K562 (cell line): ENCODE data around the gene SLC26A8. TPM values are rescaled to one million over a fixed set of nuclear protein-coding genes. Genes with fewer than 3 reads are reported as not detected.

ENCODE experiments used
- ASH1L ChIP-seq: fragments of 450-650 bp; IDR thresholded peaks from 2 replicates; pipeline ENCODE4 v1.6.1; 2018; ENCODE audit warnings: borderline replicate concordance, mild to moderate bottlenecking, low read depth; ENCODE audit not compliant: partially characterized antibody
- ATF1 ChIP-seq, 2 experiments: fragments of 450-650 bp in 1 of 2; IDR thresholded peaks; 2 replicates each; pipeline ENCODE4 v1.6.1; 2016; ENCODE audit warnings: missing compliant biosample characterization in 1 of 2, missing genetic modification characterization in 1 of 2
- CBFB ChIP-seq: sonication (generic); formaldehyde crosslinking; IDR thresholded peaks from 2 replicates; pipeline ENCODE4 v1.4.0; 2020; ENCODE audit warnings: mild to moderate bottlenecking, missing genetic modification reagents
- ESRRA ChIP-seq: fragments of 450-650 bp; IDR thresholded peaks from 2 replicates; pipeline ENCODE4 v1.6.1; 2014; ENCODE audit warnings: low read depth, mild to moderate bottlenecking, moderate library complexity, borderline replicate concordance
- FOXA3 ChIP-seq, 2 experiments: fragments of 450-650 bp in 1 of 2; sonication (generic) in 1 of 2; formaldehyde crosslinking; IDR thresholded peaks in 1 of 2; conservative IDR thresholded peaks in 1 of 2; 2 replicates each; pipeline versions ENCODE4 v1.4.0 to v1.8.0; 2020 to 2022; ENCODE audit warnings: mild to moderate bottlenecking in 2 of 2, missing genetic modification reagents in 1 of 2
- GABPB1 ChIP-seq: sonication (generic); formaldehyde crosslinking; IDR thresholded peaks from 2 replicates; pipeline ENCODE4 v1.8.0; 2022; ENCODE audit warnings: mild to moderate bottlenecking, missing genetic modification reagents
- JUN ChIP-seq, 2 experiments: sonication (generic) in 1 of 2; formaldehyde crosslinking in 1 of 2; IDR thresholded peaks; 2 replicates each; pipeline versions ENCODE4 v1.6.1 to v1.8.0; 2012 to 2022; ENCODE audit warnings: borderline replicate concordance in 2 of 2, mild to moderate bottlenecking in 2 of 2, improper control_type of control experiment in 1 of 2, low read depth in 1 of 2, low read length in 1 of 2, missing genetic modification reagents in 1 of 2
- KAT7 ChIP-seq: sonication (generic); formaldehyde crosslinking; IDR thresholded peaks from 2 replicates; pipeline ENCODE4 v1.8.0; 2022; ENCODE audit warnings: missing genetic modification reagents, mild to moderate bottlenecking, borderline replicate concordance
- KDM2B ChIP-seq: fragments of 250-450 bp; sonication (Bioruptor Pico); IDR thresholded peaks from 2 replicates; pipeline ENCODE4 v1.8.0; 2021; ENCODE audit warnings: mild to moderate bottlenecking, moderate library complexity
- MBD2 ChIP-seq: sonication (generic); IDR thresholded peaks from 2 replicates; pipeline ENCODE4 v1.6.1; 2016; ENCODE audit warnings: low read depth, borderline replicate concordance
- MYC ChIP-seq, 2 experiments: fragments of 250-450 bp in 1 of 2; sonication (Bioruptor Pico) in 1 of 2; IDR thresholded peaks; 2 replicates each; pipeline versions ENCODE4 v1.5.1 to v1.6.1; 2012 to 2021; ENCODE audit warnings: low read depth in 2 of 2, borderline replicate concordance in 1 of 2, improper control_type of control experiment in 1 of 2, low read length in 1 of 2, mild to moderate bottlenecking in 1 of 2, moderate library complexity in 1 of 2
- NCOA2 ChIP-seq, 2 experiments: fragments of 450-650 bp; IDR thresholded peaks; 2 replicates each; pipeline ENCODE4 v1.6.1; 2018; ENCODE audit warnings: mild to moderate bottlenecking in 2 of 2, moderate library complexity in 1 of 2; ENCODE audit not compliant: partially characterized antibody in 2 of 2
- NCOR1 ChIP-seq: fragments of 450-650 bp; IDR thresholded peaks from 2 replicates; pipeline ENCODE4 v1.6.1; 2016; ENCODE audit warnings: mild to moderate bottlenecking, moderate library complexity
- NFE2 ChIP-seq: IDR thresholded peaks from 2 replicates; pipeline ENCODE4 v1.6.1; 2014; ENCODE audit warnings: antibody characterized with exemption, low read depth
- NR2F6 ChIP-seq: fragments of 450-650 bp; formaldehyde crosslinking; IDR thresholded peaks from 2 replicates; pipeline ENCODE4 v1.4.0; 2020; ENCODE audit warnings: mild to moderate bottlenecking
- NRF1 ChIP-seq, 2 experiments: fragments of 450-650 bp; IDR thresholded peaks in 1 of 2; conservative IDR thresholded peaks in 1 of 2; 2 replicates each; pipeline ENCODE4 v1.6.1; 2014; ENCODE audit warnings: mild to moderate bottlenecking in 2 of 2
- PML ChIP-seq: IDR thresholded peaks from 2 replicates; pipeline ENCODE4 v1.6.1; 2012; ENCODE audit warnings: low read length, inconsistent platforms
- POLR2H ChIP-seq: IDR thresholded peaks from 2 replicates; pipeline ENCODE4 v1.6.1; 2016; ENCODE audit warnings: missing genetic modification characterization, low read depth, mild to moderate bottlenecking, control low read depth, missing compliant biosample characterization, moderate library complexity
- RBM25 ChIP-seq: fragments of 200-400 bp; formaldehyde crosslinking; IDR thresholded peaks from 2 replicates; pipeline ENCODE4 v1.6.1; 2018; ENCODE audit warnings: low read length, low read depth, moderate library complexity; ENCODE audit not compliant: severe bottlenecking
- RFX7 ChIP-seq: fragments of 250-450 bp; sonication (Bioruptor Pico); IDR thresholded peaks from 2 replicates; pipeline ENCODE4 v1.5.1; 2021; ENCODE audit warnings: mild to moderate bottlenecking
- SMARCB1 ChIP-seq: IDR thresholded peaks from 2 replicates; pipeline ENCODE4 v1.6.1; 2011; ENCODE audit warnings: improper control_type of control experiment, low read depth; ENCODE audit not compliant: insufficient read length
- ZBTB17 ChIP-seq: fragments of 450-650 bp; formaldehyde crosslinking; IDR thresholded peaks from 2 replicates; pipeline ENCODE4 v1.4.0; 2020; ENCODE audit warnings: mild to moderate bottlenecking
- ZNF239 ChIP-seq: fragments of 250-450 bp; sonication (Bioruptor Pico); IDR thresholded peaks from 2 replicates; pipeline ENCODE4 v1.4.0; 2020; ENCODE audit warnings: mild to moderate bottlenecking
- ZNF24 ChIP-seq: fragments of 450-650 bp; IDR thresholded peaks from 2 replicates; pipeline ENCODE4 v1.6.1; 2016
- polyA plus RNA-seq, 8 experiments: library from polyadenylated mRNA; depleted of rRNA in 4 of 8; stranded (reverse) in 5 of 8; unstranded in 3 of 8; fragments of >200 nt; fragmentation: Nextera tagmentation in 2 of 8; fragmentation: Illumina TruSeq in 1 of 8; extraction: Ambion mirVana in 2 of 8; extraction: Trizol in 1 of 8; gene quantifications; 2 replicates each; pipeline versions ENCODE4 v1.2.1 to v1.2.3, GENCODE V29; 2011 to 2014; ENCODE audit warnings: inconsistent platforms in 1 of 8, missing spikeins in 1 of 8
- total RNA-seq, 7 experiments: library from RNA; depleted of rRNA in 6 of 7; stranded (reverse); fragments of >200 nt in 6 of 7; fragmentation: Illumina TruSeq in 2 of 7; extraction: Trizol in 2 of 7; gene quantifications; 2 replicates each; pipeline versions ENCODE4 v1.2.1 to v1.2.3, GENCODE V29; 2011 to 2021; ENCODE audit warnings: low replicate concordance in 1 of 7
- TF ChIP-seq, protein P1 (sequence below): fragments of 450-650 bp; formaldehyde crosslinking; IDR thresholded peaks from 2 replicates; pipeline ENCODE4 v1.4.0; 2020; ENCODE audit warnings: mild to moderate bottlenecking, moderate library complexity

SLC26A8 gene
- total and polyA plus RNA-seq, 9 of the 15 experiments (the other 6 are each of a cell fraction or from before 2014, with no cell fraction given) = not detected

- TF ChIP-seq GABPB1 (CRISPR knock-in tag) = peak; percentile 84
- peak; percentile 85 to 87 for TF ChIP-seq NRF1 (conservative IDR thresholded peaks at IDR 0.05 in 1 of 2, IDR thresholded peaks at IDR 0.05 in 1 of 2)
- peak; percentile 68 for TF ChIP-seq ZBTB17 (CRISPR knock-in tag)
- peak; percentile 88 for TF ChIP-seq RBM25
- TF ChIP-seq NCOR1 = no peak
- peak; percentile 96; the same call in 1 of the 2 replicates for TF ChIP-seq KAT7
- TF ChIP-seq, protein P1, sequence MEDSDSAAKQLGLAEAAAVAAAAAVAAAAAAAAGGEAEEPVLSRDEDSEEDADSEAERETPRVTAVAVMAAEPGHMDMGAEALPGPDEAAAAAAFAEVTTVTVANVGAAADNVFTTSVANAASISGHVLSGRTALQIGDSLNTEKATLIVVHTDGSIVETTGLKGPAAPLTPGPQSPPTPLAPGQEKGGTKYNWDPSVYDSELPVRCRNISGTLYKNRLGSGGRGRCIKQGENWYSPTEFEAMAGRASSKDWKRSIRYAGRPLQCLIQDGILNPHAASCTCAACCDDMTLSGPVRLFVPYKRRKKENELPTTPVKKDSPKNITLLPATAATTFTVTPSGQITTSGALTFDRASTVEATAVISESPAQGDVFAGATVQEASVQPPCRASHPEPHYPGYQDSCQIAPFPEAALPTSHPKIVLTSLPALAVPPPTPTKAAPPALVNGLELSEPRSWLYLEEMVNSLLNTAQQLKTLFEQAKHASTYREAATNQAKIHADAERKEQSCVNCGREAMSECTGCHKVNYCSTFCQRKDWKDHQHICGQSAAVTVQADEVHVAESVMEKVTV (CRISPR knock-in tag) = peak; percentile 97
- TF ChIP-seq ZNF239 (CRISPR knock-in tag) = no peak; the same call in 1 of the 2 replicates
- peak in 1 of 2 experiments; percentile 93 for TF ChIP-seq NCOA2 (IDR thresholded peaks at IDR 0.05; ENCODE audit: partially characterized antibody in 2 of 2)
- no peak for TF ChIP-seq RFX7
- peak; percentile 82; the same call in 1 of the 2 replicates for TF ChIP-seq PML
- 0 out of 2 replicates have a peak, but pooled peaks have one; percentile 44 for TF ChIP-seq NR2F6
- peak; percentile 13; the same call in 1 of the 2 replicates for TF ChIP-seq JUN (IDR thresholded peaks at IDR 0.05; ENCODE audit: borderline replicate concordance, low read depth, low read length)
- no peak; the same call in 1 of the 2 replicates for TF ChIP-seq JUN (CRISPR knock-in tag; IDR thresholded peaks at IDR 0.05; ENCODE audit: borderline replicate concordance)
- peak; percentile 42 for TF ChIP-seq MYC (IDR thresholded peaks at IDR 0.05; ENCODE audit: low read depth, low read length)
- TF ChIP-seq MYC (CRISPR knock-in tag; IDR thresholded peaks at IDR 0.05; ENCODE audit: borderline replicate concordance, low read depth) = no peak
- peak; percentile 82 for TF ChIP-seq POLR2H (tag)
- TF ChIP-seq KDM2B (CRISPR knock-in tag) = peak; percentile 97; the same call in 1 of the 2 replicates
- TF ChIP-seq ATF1 (CRISPR knock-in tag; IDR thresholded peaks at IDR 0.05) = no peak
- peak; percentile 45 for TF ChIP-seq ATF1 (tag; IDR thresholded peaks at IDR 0.05)
- TF ChIP-seq ZNF24 = peak; percentile 23; the same call in 1 of the 2 replicates
- TF ChIP-seq ASH1L = no peak
- TF ChIP-seq FOXA3 (CRISPR knock-in tag; conservative IDR thresholded peaks at IDR 0.05 in 1 of 2, IDR thresholded peaks at IDR 0.05 in 1 of 2) = no peak
- TF ChIP-seq ESRRA = peak; percentile 33; the same call in 1 of the 2 replicates
- no peak for TF ChIP-seq SMARCB1
- TF ChIP-seq MBD2 = peak; percentile 48; the same call in 1 of the 2 replicates
- peak; percentile 22; the same call in 1 of the 2 replicates for TF ChIP-seq NFE2
- TF ChIP-seq CBFB = no peak; the same call in 1 of the 2 replicates
Measured at GRCh38 chr6:36027501-36028087, 3.2 kb upstream of the SLC26A8 start, which contains the start of gene MAPK14 (continued).
